NOMO-1 treated with dmso at 0.1 percent for 144 hours (cell line): ENCODE measurements around the gene RBMS3.
"Not testable (repeated sequence)": the region's sequence is repeated elsewhere in the genome, so short reads cannot be mapped to it uniquely, and the experiment has no call there.

Experiments used
- DNase-seq: peaks from one replicate; lab custom pipeline; 2025; ENCODE audit not compliant: unreplicated experiment; lab: John Stamatoyannopoulos, UW

RBMS3 gene

DNA sequence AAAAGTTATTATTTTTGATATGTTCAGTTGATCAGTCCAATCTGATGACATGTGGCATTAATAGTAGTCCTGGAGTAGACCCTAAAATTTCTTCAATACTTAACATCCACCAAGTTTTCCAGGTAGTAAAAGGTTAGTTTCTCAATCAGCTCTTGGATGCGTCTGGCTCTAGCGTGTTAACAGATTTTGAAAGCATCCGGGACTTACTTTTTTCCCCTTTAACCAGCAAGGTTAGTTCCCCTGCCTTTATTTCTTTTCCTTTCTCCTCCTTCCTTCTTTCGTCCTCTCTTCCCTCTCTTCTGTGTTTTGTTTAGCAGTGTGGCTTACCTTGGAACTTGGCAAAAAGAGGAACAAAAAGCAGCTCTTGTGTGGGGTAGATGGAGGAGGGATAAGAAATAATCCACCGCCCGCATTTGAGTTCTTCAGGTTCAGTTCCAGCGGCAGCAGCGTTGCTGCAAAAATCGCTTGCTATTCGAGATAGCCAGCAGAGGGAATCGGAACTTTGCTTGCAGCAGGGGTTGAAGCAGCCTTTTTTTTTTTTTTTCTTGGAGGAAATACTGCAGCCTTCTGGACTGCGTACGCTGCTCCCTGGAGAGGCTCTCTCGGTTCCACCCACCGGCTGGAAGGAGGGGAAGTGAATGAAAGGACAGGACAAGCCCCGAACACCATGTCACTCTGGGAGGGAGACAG, at the start of gene RBMS3:
Gene RBMS3 (plus strand): TSS at position 668 of the 690 bp plus-strand sequence.
- DNase-seq: peak; percentile 72

DNA sequence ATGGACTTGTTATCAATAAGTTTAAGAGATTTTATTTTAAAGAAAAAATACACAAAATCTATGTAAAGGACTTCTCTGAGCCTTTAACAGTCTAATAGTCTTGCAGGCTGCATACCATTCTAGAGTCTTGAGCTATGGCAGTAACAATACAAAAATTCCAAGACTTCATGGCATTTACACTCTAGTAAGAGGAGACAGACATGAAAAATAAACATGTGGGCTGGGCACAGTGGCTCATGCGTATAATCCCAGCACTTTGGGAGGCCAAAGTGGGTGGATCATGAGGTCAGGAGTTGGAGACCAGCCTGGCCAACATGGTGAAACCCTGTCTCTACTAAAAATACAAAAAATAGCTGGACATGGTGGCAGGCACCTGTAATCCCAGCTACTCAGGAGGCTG, 47.7 kb upstream of the RBMS3 start:
- not testable (repeated sequence) for DNase-seq

DNA sequence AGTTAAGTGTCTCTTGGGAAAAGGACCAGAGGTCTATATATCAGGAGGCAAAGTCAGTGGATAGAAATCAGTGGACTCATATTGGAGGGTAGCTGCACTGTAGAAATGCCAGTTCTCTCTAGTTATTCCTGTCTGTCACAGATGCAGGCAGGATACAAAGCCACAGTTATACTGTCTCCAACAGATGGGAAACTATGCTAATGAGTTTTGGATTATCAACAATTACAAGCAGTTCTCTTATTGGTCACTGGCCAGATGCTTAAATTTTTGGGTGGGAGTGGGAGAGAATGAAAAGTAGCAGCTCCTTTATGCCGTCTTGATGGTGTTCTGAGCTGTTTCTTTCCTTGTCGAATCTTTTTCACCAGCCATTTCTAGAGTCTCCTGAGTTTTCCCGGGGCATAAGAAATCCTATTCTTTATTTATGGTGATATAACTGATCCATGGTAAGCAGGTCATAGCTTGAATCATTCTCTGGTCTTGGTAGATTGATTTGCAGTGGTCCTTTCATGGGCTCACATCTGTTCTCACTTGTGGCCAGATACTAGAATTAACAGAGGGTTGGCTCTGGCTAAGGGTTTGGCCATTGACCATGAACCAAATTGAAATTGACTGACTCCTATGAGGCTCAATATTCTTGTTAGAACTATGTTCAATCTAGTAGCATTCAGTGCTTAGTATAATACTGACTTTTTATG, 44.6 kb upstream of the RBMS3 start:
- DNase-seq: no peak

DNA sequence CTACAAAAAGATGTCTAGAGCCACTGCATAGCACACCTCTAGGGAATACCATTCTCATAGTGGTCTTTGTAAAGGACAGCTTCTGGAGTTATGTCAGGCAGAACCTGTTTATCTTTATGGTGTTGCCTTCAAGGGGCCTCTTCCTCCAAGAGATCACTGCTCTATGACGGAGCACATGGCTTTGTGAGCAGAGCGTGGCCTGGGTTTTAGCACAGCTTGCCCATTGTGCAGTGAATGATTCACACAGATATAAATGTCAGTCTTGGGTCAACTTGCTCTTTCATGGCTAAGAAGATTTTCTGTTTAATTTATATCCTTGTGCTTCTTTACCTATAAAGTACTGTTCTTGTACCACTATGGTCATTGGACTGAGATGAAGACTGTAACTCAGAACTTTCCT, 41.5 kb upstream of the RBMS3 start:
- DNase-seq: no peak

DNA sequence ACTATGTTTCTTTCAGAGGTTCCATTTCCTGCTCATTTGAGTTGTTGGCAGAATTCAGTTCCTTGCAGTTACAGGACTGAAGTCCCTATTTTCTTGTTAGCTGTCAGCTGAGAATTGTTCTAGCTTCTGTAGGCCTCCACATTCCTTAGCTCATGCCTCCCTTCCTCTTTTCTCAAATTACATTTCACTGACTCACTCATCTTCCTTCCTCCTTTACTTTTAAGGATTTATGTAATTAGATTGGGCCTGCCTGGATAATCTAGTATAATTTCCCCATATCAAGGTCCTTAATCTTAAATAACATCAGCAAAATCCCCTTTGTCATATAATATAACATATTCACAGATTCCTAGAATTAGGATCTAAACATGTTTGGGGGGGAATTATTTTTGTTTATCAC, 40.6 kb upstream of the RBMS3 start:
- DNase-seq: peak; percentile 35

DNA sequence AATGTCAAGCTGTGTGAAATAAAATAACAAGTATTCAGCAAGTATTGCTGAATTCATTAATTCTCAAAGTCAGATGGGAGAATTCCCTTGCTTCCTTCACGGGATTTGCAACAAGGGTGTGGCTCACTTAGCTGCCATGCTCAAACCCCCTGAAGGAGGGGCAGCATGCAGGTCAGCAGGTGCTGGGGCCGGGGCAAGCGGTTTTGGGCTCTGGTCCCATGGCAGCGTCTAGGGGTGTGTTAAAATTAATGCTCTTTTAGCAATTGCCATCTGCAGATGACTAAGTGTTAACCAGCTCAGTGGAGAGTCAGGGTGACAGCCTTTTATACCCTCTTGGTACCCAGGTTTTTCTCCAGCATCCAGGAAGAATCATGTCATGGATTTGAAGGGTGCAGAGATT, 40.0 kb upstream of the RBMS3 start:
- no peak for DNase-seq

DNA sequence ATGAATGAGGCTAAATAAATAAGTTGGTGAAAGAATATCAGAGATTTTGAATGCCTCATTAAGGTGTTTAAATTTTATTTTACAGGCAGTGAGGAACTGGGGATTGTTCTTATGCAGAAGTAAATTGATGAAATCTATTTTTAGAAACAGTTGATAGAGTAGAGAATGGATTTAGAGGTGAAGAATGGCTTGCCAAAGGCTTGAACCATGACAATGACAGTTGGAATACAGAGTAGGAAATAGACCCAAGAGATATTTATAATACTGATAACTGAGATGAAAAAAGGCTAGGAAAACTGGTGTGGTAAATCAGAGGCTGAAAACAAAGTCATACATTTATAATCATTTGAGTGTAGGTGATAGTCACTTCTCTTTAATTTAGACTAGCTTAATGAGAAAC, 39.0 kb upstream of the RBMS3 start:
- no peak for DNase-seq

DNA sequence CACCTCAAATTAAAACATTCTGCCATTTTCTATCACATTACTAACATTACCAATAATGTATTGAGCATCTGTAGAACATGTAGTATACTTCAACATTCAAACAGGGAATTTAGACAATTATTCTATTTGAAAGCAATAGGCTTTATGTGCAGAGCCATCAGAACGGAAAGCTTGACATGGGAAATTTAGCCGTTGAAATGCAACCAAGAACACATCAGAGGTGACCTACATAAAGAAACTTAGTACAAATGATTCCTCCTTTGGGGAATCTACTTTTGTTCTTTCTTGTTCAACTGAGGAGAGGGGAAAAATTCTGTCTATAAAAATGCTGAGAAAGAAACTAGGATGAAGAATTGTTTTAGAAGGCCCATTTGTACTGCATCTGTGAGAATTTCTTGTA, 38.6 kb upstream of the RBMS3 start:
- DNase-seq: no peak

DNA sequence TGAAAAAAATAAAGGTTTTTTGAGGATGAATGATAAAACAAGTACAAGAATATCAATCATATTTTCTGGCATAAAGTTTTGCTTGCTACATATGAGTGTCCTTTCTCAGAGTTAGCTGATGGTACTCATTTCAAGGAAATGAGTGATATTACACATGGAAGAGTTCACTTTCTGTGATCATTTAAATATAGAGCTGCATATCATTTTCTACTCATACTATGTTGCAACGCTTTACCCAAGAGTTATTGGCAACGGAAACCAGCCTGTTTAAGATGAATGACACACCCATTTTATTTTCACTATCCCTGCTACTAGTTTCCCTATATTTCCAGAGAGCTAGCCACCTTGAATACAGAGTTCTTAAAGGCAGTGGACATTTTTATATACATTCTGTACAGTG, 35.4 kb upstream of the RBMS3 start:
- peak; percentile 52 for DNase-seq

DNA sequence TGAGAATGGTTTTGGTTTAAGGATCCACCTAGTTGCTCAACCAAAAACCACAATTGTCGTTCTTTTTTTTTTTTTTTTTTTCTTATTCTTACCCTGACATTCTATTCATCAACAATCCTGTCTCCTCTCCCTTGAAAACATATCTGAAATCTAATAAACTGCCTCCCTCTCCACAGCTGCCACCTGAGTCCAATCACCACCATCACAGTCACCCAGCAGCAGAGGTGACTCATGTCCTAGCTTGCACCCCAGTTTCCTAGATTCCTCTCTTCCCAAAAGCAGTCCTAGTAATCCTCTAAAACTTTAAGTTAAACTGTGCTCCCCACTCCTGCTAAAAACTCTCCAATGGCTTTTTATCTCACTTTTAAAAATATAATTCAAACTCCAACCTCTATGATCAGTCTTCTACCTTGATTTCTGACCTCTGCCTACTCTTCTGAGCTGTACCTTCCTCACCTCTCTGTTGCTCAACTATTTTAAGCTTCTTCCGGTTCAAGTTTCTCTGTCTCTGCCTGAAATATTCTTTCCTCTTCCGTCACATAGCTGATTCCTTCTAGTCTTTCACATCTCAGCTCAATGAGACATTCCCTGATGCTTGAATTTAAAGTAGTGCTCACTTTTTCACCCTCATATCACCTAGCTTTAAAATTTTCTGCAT, 33.7 kb upstream of the RBMS3 start:
- peak; percentile 4 for DNase-seq

DNA sequence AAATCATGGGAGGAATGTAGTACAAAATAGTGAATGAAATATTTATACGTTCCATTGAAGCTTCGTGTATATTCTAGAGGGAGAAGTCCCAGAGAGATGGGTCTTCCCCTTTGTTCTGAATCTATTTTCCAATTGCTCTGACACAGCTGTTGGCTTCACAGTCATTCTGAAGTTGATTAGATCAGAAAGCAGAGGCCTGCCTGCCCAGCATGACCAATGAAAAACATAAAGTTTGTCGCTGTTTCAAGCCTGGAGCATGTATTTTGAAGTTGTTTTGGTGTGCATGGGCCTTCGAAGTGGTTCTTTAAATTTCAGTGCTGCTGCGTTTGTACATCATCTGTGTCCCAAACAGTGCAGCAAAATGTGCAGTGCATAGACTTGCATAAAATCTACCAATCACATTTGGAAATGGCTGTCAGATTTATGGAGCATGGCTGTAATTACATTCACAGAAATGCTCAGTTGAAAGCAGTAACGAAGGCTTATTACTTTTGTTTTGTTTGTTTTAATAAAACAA, 31.0 kb upstream of the RBMS3 start:
- no peak for DNase-seq

DNA sequence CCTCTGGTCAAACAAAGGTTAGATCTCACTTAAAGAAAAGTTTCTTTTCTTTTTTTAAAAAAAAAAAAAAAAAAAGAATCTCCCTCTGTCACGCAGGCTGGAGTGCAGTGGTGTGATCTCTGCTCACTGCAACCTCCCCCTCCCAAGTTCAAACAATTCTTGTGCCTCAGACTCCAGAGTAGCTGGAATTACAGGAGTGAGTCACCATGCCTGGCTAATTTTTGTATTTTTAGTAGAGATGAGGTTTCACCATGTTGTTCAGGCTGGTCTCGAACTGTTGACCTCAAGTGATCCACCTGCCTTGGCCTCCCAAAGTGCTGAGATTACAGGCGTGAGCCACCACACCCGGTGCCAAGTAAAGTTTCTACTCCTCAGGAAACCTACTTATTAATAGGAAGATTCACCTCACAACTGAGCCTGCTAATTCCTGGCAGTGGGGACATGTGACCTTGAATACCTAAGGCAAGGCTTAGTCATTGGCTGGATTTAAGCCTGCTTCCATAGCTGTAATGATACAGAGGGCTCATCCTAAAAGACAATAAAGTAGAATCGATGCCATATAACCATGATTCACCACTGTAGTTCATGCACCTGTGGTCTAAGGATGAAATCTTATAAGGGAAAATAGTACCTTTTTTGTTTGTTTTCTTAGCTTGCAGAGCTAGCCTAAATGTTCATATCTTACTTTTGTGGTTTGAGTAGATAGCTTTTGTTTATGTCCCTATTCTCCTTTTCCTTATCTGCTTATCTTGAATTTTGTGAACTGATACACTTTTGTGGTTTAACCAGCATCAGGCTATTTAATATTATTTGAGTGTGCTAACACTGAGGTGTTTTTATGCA, 24.8 kb upstream of the RBMS3 start:
- no peak for DNase-seq

DNA sequence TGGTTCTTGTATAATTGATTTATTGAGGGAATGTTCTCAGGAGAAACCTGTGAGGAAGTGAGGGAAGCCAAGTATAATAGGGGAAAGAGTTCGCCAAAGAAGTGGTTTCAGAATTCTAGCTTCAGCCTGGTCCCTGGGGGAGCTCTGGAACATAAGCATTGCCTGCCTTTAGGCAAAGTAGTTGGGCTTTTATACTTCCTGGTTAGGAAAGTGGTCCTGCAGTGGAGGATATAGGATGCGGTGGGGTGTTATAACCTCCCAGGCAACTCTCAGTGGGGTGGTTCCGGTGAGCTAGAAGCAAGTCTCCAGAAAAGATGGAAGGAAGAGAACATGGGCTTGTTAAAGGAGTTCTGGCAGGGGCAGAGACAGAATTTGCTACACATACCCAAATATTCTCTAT, 22.7 kb upstream of the RBMS3 start:
- DNase-seq: no peak

DNA sequence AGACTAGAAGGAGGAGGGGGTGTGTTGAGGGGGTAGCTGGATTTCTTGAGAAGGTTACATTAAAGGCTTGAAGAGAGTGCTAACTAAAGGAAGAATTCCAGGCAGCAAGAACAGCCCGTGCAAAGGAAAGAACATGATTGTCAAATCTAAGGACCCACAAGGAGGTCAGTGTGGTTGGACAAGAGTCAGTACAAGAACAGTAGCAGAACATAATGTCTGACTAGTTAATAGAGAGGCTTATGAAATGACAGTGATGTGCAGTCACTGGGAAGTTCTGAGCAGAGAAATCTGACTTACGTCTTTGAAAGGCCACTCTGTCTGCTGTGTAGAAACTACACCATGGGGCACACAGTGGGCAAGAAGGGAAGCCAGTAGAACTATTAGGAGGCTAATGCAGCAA, 19.8 kb upstream of the RBMS3 start:
- no peak for DNase-seq

DNA sequence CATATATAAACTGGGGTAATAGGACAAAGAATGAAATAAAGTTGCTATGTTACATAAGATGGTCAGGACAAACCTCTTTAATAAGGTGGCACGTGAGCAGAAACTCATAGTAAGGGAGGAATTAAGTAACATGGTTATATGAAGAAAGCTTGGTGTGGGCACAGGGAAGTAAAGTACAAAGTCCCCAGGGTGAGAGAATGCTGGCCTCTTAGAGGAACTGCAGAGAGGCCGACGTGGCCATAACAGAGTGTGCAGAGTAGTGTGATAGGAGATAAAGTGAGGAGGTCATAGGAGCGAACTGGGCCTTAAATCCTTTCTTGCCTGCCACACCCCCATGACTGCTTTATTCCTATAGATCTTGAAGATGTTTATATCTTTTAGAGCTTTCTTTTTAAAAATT, 17.4 kb upstream of the RBMS3 start:
- DNase-seq: peak; percentile 54

DNA sequence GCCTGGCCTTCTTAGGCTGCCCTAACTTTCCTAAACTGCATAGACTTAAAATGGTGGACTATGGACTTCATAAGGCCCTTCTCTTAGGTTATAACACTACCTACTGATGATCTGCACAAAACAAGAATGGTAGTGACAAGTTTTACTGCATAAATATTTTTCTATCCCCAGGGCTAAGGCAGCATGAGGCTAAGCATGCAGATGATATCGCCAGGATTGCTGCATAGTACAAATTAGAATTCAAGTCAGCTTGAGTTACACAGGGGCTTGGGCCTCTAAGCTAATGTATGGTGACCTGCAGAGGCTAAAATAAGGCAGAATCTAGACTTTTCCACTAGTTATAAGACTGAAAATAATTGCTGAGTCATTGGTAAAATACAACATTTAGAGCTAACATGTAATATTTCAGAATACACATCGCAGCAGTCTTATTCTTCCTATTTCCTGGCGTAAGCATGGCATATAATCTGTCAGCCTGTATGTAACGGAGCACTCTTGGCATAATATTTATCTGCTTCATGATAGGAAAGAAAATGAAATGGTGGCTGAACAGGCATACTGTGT, 15.3 kb upstream of the RBMS3 start:
- no peak for DNase-seq

DNA sequence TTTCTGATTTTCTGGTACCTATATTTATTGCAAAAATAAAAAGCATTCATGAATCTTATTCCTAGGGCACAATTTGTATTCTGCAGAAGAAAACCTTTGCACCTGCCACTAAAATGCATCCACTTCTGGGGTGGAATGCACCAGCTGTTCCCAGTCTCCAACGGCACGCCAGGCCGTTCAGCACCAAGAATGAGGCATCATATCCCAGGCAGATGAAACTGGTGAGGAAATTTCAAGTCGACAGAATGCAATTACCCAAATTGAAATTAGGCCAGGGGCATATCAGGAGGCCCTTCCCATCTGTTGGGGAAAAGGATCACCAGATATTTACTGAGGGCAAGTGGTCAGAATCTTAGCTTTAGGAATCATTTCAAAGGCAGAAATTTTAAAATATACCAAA, 13.6 kb upstream of the RBMS3 start:
- DNase-seq: no peak

DNA sequence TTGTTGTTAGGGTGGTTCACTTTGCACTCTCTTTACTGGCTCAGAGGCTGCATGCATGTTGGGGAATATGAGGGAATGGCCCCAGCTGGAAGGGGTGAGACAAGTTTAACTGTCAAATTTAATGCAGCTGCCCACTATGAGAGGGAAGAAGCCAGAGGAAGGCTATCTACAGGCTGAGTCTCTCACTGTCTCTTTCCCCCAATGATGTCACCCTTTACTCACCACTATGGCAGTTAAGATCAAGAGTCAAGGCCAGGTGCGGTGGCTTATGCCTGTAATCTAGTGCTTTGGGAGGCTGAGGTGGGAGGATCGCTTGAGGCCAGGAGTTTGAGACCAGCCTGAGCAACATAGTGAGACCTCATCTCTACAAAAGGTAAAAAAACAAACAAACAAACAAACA, 12.2 kb upstream of the RBMS3 start:
- no peak for DNase-seq

DNA sequence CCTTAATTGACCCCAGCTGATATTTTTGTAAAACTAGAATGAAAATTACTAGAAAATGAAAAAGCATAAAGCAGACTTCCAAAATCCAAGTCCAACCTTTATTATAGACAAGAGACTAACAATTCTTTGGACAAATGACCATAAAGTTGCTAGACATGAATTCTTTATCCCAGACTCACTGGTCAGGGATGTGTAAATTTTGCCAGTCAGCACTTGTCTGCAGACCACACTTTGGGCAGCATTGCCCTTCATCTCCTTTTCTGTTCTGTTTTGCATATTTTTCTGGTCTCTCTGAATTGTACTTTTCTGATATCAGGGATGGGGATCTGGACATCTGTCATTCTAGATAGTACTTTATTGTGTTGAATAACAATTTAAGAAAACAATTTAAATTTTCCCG, 10.1 kb upstream of the RBMS3 start:
- DNase-seq: no peak

DNA sequence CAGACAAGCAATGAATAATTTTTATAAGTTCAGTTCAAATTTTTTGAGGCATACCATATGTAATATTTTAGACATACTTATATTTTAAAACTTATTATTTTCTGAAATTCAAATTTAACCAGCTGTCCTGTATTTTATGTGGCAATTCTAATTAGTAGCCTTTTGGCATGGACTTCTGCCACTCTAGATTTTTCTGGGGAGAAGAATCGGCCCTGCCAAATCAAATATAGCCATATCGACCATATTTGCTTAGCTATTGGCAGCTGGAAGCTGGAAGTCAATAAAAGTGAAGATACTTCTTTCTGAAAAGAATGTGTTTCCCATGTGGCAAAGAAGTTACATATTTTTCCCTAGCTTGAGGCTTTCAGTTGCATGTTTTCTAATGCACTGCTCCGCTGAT, 9.4 kb upstream of the RBMS3 start:
- DNase-seq: no peak

DNA sequence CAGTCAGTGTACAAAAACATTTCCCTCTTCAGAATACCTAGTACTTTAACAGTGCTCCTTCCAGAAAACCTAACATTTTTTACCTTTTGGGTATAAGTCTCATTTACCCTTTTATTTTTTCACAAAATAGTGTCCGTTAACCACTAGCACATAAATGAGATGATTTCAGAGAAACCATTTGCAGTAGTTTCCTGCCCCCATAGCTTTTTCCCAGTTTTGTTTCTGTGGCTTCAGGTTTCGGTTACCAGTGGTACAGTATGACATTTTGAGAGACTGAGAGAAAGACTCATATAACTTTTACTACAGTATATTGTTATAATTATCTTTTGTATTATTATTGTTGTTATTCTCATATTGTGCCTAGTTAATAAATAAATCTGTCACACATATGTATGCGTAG, 6.2 kb upstream of the RBMS3 start:
- DNase-seq: no peak
